Raji (cell line): ENCODE data around the gene KIF7.

Experiments
- POLR2A ChIP-seq: IDR thresholded peaks from 2 replicates; pipeline ENCODE4 v1.6.1; 2011; ENCODE audit warnings: low read depth, low read length, control low read depth; ENCODE audit not compliant: insufficient read depth

The KIF7 gene

DNA sequence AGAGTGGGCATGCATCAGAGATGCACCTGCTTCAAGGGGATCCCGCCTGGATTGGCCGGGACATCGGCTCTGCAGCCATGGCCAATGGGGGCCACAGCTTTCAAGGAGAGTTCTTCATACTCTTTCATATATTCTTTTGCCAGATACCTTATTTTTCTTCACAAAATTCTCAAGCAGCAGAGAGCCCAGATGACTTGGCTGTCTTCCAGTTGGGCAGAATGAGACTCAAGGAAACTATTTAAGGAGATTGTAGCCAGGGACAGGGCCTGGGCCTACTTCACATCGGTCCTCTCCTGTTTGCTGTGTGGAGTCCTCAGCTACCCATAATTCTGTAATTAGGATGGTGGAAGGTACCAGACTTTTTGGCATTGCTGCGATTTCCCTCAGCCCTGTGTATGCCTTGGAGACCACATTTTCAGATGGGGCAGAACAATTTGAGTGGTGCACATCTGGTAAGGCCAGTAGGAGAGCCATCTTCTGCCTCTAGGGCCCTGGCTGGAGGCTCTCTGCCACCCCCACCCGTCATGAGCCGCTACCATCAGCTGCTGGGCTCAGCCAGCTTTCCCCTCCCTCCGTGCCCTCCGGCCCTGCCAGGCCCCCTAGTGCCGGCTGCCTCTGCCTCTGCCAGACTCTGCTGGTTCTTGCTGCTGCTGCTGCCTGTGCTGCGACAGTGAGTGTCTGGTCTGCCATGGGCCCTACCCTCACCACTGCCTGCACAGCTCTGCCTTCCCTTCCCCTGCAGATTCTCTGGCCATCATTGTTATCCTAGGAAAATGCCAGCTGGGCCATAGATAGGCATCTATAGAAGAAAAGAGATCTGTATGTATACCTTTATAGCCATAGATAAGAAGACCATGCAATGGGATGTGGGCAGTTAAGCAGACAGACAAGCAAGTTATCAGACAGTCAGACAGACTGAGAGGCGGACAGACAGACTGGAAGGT, 17.2 kb upstream of the KIF7 start:
- no peak for TF ChIP-seq POLR2A

- TF ChIP-seq POLR2A = no peak
These were observed 16.4 kb upstream of the KIF7 start for GRCh38 chr15:89671687-89672086.

GRCh38 chr15:89670971-89671560, 15.8 kb upstream of the KIF7 start:
- no peak for TF ChIP-seq POLR2A

- no peak for TF ChIP-seq POLR2A
These were observed 14.7 kb upstream of the KIF7 start for GRCh38 chr15:89669941-89670340.

DNA sequence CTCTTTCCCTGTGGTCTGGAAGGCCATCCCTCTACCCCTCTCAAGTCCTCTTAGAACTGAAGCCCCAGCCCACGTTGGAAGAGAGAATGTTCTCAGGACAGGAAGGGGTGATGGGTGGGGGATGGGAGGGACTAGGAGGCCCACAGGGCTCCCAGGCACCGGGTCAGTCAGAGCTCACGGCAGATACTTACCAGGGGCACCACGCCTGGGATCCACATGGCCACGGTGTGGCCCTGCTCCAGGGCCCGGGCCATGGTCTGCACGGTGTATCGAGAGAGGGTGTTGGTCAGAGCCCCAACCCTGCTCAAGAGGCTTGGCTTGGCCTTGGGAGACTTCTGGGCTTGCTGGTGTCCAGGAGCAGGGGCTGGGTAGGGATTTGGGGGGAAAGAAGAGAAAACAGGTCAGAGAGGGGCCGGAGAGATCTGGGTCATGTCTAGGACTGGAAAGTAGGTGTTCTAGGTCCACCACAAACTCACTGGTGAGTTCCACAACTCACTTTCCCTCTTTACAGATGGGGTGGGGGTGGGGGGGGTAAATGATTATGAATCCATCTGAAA, 14.1 kb upstream of the KIF7 start:
- TF ChIP-seq POLR2A = no peak

- no peak for TF ChIP-seq POLR2A
These were observed 12.9 kb upstream of the KIF7 start for GRCh38 chr15:89668171-89668570.

DNA sequence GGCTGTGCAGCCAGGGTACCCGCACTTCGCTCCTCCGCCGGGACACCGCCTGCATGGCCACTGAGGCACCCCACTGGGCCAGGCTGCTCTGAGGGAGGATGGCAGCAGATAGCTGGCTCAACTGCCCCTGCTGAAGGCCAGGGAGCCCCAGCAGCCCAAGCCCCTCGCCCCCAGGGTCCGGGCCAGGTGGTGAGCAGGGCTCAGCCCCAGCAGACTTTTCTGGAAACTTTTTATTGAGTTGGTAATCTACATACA, 12.4 kb upstream of the KIF7 start:
- TF ChIP-seq POLR2A = no peak

DNA sequence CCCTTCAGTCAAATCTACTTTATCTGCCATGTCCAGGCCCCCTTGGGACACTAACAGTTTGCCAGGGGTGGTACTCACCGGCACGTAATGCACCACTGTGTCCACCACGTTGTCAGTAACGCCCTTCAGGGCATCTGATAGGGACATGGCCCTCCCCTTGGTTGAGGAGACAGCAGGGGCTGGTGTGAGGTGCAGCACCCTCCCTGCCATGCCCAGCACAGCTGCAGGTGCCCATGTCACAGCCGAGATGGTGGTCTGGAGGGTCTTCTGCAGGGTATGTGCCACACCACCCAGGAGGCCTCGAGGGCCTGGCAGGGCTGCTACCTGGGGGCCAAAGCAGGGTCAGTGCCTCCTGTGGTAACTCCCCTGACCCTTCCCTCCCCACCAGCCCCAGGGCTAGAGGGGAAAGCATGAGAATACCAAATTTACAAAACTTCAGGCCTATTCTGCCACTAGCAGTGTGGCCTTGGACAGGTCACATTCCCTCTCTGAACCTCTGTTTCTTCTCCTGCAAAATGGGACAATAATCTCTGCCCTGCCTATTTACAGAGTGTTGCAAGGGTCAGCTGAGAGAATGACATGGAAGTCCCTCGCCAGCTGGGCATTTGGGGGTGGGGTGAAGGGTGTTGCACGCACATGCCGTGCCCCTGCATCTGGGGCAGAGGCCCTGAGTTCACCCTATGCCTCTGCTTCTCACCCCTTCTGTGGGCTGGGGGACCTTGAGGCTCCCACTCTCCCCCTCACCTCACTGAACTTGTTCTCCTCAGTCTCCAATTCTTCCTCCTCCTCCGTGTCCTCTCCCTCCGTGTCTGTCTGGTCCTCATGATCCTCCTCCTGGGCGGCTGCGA, 11.8 kb upstream of the KIF7 start:
- TF ChIP-seq POLR2A = no peak

DNA sequence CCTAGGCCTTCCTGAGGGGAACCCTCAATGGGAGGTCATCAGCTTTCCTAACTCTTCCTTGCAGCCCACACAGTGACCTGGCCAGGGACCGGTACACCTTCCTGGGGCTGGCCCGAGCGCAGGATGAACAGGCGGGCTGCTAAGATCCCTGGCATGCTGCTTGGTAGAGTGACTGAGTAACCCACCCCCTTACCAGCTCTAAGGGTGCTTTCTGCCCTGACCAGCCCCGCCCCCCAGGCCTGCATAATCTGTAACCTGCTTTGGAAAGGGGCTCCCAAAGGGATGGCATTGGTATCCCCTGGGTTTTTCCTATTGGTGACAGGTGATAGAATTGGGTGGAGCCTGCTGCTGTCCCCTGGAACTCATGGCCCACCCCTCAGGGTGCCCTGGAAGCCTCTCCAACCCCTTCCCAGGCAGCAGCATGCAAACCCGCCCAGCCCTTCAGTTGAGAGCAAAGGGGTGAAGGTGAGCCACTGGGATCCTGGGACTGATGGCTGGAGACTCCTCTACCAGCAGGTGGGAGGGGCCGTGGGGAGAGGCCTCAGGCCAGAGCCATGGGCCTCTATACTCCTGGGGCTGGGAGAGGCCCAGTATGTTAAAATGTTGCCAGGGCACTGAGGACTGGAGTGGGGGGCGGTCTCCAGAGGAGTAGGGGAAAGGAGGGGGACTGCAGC, 11.1 kb upstream of the KIF7 start:
- TF ChIP-seq POLR2A = no peak

GRCh38 chr15:89665449-89666181, 10.3 kb upstream of the KIF7 start:
- TF ChIP-seq POLR2A = no peak

GRCh38 chr15:89664441-89665350, 9.4 kb upstream of the KIF7 start:
- no peak for TF ChIP-seq POLR2A

- no peak for TF ChIP-seq POLR2A
These were observed 7.8 kb upstream of the KIF7 start for GRCh38 chr15:89662893-89663626.

DNA sequence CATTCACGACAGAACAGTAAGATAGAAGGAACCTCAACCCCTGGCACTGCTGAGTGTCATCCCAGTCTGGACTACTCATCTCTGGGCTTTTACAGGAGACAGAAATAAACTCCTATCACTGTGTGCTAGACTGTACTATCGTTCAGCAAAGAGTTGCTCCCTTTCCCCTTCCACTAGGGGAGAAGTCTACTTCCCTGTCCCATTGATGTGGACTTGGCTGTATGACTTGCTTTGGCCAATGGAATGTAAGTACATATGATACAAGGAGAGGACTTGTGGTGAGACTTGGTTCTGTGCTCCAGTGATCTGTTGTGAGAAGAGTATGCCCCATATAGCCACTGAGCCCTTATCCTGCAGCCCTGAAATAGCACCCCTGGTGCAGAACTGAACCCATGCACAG, 5.3 kb upstream of the KIF7 start:
- TF ChIP-seq POLR2A = no peak
